Ishikawa (cell line): ENCODE results near the gene TRPC4AP.

Source experiments
- CEBPB ChIP-seq: IDR thresholded peaks from 2 replicates; pipeline ENCODE4 v1.6.1; 2012
- CREB1 ChIP-seq: IDR thresholded peaks from 2 replicates; pipeline ENCODE4 v1.6.1; 2012; ENCODE audit warnings: low read depth
- EGR1 ChIP-seq: IDR thresholded peaks from 2 replicates; pipeline ENCODE4 v1.6.1; 2012
- EP300 ChIP-seq: IDR thresholded peaks from 2 replicates; pipeline ENCODE4 v1.6.1; 2012; ENCODE audit warnings: borderline replicate concordance
- FOXM1 ChIP-seq: IDR thresholded peaks from 2 replicates; pipeline ENCODE4 v1.6.1; 2012; ENCODE audit warnings: low read depth, borderline replicate concordance
- NFIC ChIP-seq: IDR thresholded peaks from 2 replicates; pipeline ENCODE4 v1.6.1; 2012
- RAD21 ChIP-seq: IDR thresholded peaks from 2 replicates; pipeline ENCODE4 v1.6.1; 2012; ENCODE audit warnings: low read depth
- TAF1 ChIP-seq: IDR thresholded peaks from 2 replicates; pipeline ENCODE4 v1.6.1; 2012; ENCODE audit warnings: low read depth, mild to moderate bottlenecking
- TCF12 ChIP-seq: IDR thresholded peaks from 2 replicates; pipeline ENCODE4 v1.6.1; 2012; ENCODE audit warnings: low read depth
- TEAD4 ChIP-seq: IDR thresholded peaks from 2 replicates; pipeline ENCODE4 v1.6.1; 2012
- YY1 ChIP-seq: IDR thresholded peaks from 2 replicates; pipeline ENCODE4 v1.6.1; 2012; ENCODE audit warnings: low read depth
- ZBTB7A ChIP-seq: IDR thresholded peaks from 2 replicates; pipeline ENCODE4 v1.6.1; 2012; ENCODE audit warnings: low read depth
- TF ChIP-seq, protein P1 (sequence below): IDR thresholded peaks from 2 replicates; pipeline ENCODE4 v1.6.1; 2012
- TF ChIP-seq, protein P2 (sequence below): IDR thresholded peaks from 2 replicates; pipeline ENCODE4 v1.6.1; 2012
- TF ChIP-seq, protein P3 (sequence below): IDR thresholded peaks from 2 replicates; pipeline ENCODE4 v1.6.1; 2012; ENCODE audit warnings: low read depth, mild to moderate bottlenecking

TRPC4AP gene

DNA sequence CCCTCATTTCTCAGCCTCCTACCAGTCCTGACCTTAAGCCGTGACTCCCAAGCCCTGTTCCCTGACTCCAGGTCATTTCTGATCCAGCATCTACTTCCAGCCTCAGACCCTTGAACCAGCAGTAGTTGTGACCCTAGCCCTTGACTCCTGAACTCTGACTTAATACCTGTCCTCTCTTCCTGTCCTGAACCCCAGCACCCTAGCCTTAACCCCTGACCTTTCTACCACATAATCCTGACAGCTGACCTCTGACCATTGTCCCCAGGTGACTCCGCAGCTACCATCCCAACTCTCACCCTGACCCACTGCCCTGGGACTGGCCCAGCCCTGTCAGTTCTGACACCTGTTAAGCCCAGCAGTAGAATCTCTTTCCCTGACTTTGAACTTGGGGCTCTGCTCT lies 94.8 kb downstream of the TRPC4AP start:
- TF ChIP-seq YY1 (no peak), TCF12 (no peak)

DNA sequence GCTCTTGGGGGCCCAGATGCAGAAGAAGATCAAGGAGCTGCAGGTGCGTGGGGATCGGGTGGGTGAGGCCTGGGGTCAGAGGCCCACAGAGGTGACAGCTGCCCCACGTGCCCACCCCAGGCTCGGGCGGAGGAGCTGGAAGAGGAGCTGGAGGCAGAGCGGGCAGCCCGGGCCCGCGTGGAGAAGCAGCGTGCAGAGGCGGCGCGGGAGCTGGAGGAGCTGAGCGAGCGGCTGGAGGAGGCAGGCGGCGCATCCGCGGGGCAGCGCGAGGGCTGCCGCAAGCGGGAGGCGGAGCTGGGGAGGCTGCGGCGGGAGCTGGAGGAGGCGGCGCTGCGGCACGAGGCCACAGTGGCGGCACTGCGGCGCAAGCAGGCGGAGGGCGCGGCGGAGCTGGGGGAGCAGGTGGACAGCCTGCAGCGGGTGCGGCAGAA lies 95.5 kb downstream of the TRPC4AP start:
- TF ChIP-seq, protein P1, sequence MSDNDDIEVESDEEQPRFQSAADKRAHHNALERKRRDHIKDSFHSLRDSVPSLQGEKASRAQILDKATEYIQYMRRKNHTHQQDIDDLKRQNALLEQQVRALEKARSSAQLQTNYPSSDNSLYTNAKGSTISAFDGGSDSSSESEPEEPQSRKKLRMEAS: no peak
- TF ChIP-seq RAD21 (no peak), NFIC (no peak), CEBPB (no peak), TEAD4 (no peak), EP300 (no peak), TAF1 (no peak)

DNA sequence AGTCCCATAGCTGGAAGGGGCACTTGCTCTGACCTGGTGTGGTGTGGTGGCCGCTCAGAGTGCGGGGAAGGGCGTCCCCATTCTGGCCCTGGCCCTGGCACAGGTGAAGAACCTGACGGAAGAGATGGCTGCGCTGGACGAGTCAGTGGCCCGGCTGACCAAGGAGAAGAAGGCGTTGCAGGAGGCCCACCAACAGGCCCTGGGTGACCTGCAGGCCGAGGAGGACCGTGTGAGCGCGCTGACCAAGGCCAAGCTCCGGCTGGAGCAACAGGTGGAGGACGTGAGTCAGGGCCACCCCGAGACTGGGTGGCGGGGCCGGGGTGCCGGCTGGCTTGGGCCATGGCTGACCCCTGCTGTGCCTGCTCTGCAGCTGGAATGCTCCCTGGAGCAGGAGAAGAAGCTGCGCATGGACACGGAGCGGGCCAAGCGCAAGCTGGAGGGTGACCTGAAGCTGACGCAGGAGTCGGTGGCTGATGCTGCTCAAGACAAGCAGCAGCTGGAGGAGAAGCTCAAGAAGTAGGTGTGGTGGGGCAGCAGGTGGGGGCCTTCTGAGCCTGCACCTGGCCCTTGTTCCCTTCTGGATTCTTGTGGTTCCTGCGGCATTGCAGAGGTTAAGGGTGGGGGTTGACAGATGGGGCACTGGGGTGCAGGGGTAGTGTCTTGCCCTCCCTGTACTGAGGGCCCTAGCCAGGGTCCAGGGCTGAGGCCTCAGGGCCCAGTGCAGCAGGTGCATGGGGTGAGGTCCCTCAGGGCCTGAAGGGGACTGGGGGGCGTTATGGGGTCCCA lies 96.2 kb downstream of the TRPC4AP start:
- TF ChIP-seq TAF1 (no peak), TCF12 (no peak), EP300 (no peak), RAD21 (no peak), ZBTB7A (no peak), EGR1 (no peak), FOXM1 (no peak), YY1 (no peak), CEBPB (no peak)
- TF ChIP-seq, protein P1: no peak

DNA sequence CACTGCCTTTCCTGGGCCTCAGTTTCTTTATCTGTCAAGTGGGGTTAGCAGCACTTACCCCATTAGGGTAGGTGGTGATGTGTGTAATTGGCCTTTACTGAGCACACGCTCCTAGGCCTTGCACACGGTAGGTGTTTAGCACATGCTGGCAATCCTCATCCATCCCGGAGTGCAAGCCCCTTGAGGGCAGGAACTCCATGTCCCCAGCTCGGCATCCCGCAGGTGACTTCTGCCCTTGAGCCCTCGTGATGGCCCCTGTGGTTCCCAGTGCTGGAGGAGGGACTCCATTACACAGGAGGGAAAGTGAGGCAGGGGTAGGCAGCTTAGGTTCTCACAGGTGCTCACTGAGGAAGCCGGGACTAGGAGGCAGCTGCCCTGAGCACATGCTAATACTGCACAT lies 96.9 kb downstream of the TRPC4AP start:
- TF ChIP-seq EP300: no peak
- no peak for TF ChIP-seq EGR1
- no peak for TF ChIP-seq TCF12
- TF ChIP-seq FOXM1: no peak
- TF ChIP-seq ZBTB7A: no peak
- TF ChIP-seq, protein P2, sequence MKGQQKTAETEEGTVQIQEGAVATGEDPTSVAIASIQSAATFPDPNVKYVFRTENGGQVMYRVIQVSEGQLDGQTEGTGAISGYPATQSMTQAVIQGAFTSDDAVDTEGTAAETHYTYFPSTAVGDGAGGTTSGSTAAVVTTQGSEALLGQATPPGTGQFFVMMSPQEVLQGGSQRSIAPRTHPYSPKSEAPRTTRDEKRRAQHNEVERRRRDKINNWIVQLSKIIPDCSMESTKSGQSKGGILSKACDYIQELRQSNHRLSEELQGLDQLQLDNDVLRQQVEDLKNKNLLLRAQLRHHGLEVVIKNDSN: no peak
- no peak for TF ChIP-seq TEAD4
- no peak for TF ChIP-seq CREB1
- TF ChIP-seq NFIC: no peak
- no peak for TF ChIP-seq RAD21
- TF ChIP-seq TAF1: no peak
- TF ChIP-seq, protein P3, sequence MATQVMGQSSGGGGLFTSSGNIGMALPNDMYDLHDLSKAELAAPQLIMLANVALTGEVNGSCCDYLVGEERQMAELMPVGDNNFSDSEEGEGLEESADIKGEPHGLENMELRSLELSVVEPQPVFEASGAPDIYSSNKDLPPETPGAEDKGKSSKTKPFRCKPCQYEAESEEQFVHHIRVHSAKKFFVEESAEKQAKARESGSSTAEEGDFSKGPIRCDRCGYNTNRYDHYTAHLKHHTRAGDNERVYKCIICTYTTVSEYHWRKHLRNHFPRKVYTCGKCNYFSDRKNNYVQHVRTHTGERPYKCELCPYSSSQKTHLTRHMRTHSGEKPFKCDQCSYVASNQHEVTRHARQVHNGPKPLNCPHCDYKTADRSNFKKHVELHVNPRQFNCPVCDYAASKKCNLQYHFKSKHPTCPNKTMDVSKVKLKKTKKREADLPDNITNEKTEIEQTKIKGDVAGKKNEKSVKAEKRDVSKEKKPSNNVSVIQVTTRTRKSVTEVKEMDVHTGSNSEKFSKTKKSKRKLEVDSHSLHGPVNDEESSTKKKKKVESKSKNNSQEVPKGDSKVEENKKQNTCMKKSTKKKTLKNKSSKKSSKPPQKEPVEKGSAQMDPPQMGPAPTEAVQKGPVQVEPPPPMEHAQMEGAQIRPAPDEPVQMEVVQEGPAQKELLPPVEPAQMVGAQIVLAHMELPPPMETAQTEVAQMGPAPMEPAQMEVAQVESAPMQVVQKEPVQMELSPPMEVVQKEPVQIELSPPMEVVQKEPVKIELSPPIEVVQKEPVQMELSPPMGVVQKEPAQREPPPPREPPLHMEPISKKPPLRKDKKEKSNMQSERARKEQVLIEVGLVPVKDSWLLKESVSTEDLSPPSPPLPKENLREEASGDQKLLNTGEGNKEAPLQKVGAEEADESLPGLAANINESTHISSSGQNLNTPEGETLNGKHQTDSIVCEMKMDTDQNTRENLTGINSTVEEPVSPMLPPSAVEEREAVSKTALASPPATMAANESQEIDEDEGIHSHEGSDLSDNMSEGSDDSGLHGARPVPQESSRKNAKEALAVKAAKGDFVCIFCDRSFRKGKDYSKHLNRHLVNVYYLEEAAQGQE: no peak
- no peak for TF ChIP-seq CEBPB
- no peak for TF ChIP-seq YY1

DNA sequence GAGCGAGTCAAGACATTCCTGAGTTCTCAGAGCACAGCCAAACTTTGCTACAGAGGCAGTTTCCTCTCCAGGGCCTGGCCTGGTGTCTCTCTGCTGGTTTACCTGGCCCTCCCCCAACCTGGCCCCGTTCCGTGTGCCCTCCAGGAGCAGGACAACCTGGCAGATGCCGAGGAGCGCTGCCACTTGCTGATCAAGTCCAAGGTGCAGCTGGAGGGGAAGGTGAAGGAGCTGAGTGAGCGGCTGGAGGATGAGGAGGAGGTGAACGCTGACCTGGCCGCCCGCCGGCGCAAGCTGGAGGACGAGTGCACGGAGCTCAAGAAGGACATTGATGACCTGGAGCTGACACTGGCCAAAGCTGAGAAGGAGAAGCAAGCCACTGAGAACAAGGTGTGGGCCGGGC lies 97.4 kb downstream of the TRPC4AP start:
- TF ChIP-seq, protein P2: no peak

DNA sequence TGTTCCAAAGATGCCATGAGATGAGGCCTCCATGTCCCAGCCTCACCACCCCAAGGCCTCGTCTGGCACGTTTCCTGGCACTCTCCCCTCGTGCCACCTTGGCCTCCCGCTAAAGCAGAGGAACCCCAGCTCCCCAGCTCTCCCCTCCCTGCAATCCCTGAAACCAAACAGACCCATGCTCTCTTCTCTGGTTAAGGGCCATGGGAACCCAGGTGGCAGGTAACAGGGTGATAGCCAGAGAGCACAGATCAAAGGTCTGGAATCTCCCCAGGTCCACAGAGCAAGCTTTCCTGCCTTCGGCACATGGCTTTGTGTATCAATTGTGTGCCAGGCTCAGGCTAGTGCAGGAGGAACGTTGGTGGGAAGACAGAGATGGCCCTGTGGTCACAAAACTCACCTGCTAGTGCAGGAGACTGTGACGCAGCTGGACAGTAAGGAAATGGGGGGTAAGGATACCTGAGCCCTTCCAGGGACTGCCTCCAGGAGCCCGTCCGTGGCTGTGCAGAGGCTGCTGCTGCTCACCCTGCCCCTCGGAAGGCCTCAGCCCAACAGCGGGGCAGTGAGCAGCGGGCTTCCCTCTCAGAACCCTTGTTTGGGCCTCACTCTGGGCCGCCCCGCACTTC lies 98.0 kb downstream of the TRPC4AP start:
- TF ChIP-seq YY1 (no peak), CEBPB (no peak), FOXM1 (no peak), EGR1 (no peak), TEAD4 (no peak), TAF1 (no peak), CREB1 (no peak), RAD21 (no peak), EP300 (no peak), NFIC (no peak), TCF12 (no peak), ZBTB7A (no peak)
- TF ChIP-seq, protein P2: no peak
- TF ChIP-seq, protein P1: no peak
- TF ChIP-seq, protein P3: no peak
